Activated CD4-positive, alpha-beta memory T cell treated with anti-CD3 and anti-CD28 coated beads for 36 hours (primary cell): ENCODE results near the gene POLR1D. TPM values are rescaled to one million over a fixed set of nuclear protein-coding genes. Genes with fewer than 3 reads are reported as not detected.

ENCODE experiments used
- CTCF ChIA-PET: fragments of 350-600 bp; sonication (Branson Sonifier 250); formaldehyde crosslinking; loops from one replicate; lab custom pipeline; 2021; ENCODE audit warnings: antibody characterized with exemption, inconsistent platforms; lab: Charles Lee
- POLR2A ChIA-PET: fragments of 350-600 bp; sonication (Branson Sonifier 250); formaldehyde crosslinking; loops from one replicate; lab custom pipeline; 2021; ENCODE audit warnings: antibody characterized with exemption; lab: Charles Lee
- DNase-seq: peaks from one replicate; pipeline ENCODE4 v3.0.0-alpha.2; 2020
- H3K27ac Mint-ChIP-seq: one replicate; pipeline ENCODE4 v1.8.0; 2021; ENCODE audit warnings: mixed read lengths
- H3K27me3 Mint-ChIP-seq: one replicate; pipeline ENCODE4 v1.8.0; 2021; ENCODE audit warnings: mixed read lengths
- H3K36me3 Mint-ChIP-seq: one replicate; pipeline ENCODE4 v1.8.0; 2021; ENCODE audit warnings: mixed read lengths
- H3K4me1 Mint-ChIP-seq: one replicate; pipeline ENCODE4 v1.8.0; 2021; ENCODE audit warnings: low read depth, mixed read lengths
- H3K4me3 Mint-ChIP-seq: one replicate; pipeline ENCODE4 v1.8.0; 2021; ENCODE audit warnings: mild to moderate bottlenecking, mixed read lengths
- H3K9me3 Mint-ChIP-seq: one replicate; pipeline ENCODE4 v1.8.0; 2021; ENCODE audit warnings: mixed read lengths
- intact Hi-C: fragments of 100-400 bp; cut with micrococcal nuclease; formaldehyde crosslinking; loops from one replicate; pipeline ENCODE4 v1.15.1; 2023
- total RNA-seq, 2 experiments: library from RNA; stranded (reverse); gene quantifications; one replicate each; pipeline ENCODE4 v1.2.3, GENCODE V29; 2021

The POLR1D gene
- total RNA-seq, 2 experiments from 2014 or later, result 114 to 118 TPM

- no peaks in the 10 kb centered on the region for H3K27me3 Mint-ChIP-seq
- no peaks in the 10 kb centered on the region for H3K36me3 Mint-ChIP-seq
- H3K4me1 Mint-ChIP-seq, result peaks cover 9% of the 10 kb centered on the region
- H3K9me3 Mint-ChIP-seq, result no peaks in the 10 kb centered on the region
- no peak overlapping the region for H3K4me3 Mint-ChIP-seq
- DNase-seq, result no peak
- POLR2A ChIA-PET, result no interaction called here
- intact Hi-C loops, result no loop called here
- H3K27ac Mint-ChIP-seq, result no peak overlapping the region
- CTCF ChIA-PET, result no interaction called here
Measured at GRCh38 chr13:27595055-27595811, 26.5 kb upstream of the POLR1D start.

GRCh38 chr13:27599096-27599495, 22.6 kb upstream of the POLR1D start:
- Mint-ChIP-seq H3K27ac (no peak overlapping the region), H3K4me1 (peaks cover 18% of the 10 kb centered on the region), H3K4me3 (no peak overlapping the region), H3K9me3 (no peaks in the 10 kb centered on the region), H3K36me3 (no peaks in the 10 kb centered on the region), H3K27me3 (no peaks in the 10 kb centered on the region)
- ChIA-PET CTCF (interaction anchor here (1.0 kb wide), 1 partner anchor 21 kb away, joined by 3 read pairs; the partner anchor contains the start of gene LNX2), POLR2A (no interaction called here)
- DNase-seq, result no peak
- intact Hi-C loops, result no loop called here

GRCh38 chr13:27599845-27600553, 21.7 kb upstream of the POLR1D start:
- H3K9me3 Mint-ChIP-seq, result no peaks in the 10 kb centered on the region
- H3K27ac Mint-ChIP-seq, result no peak overlapping the region
- intact Hi-C loops, result no loop called here
- H3K4me1 Mint-ChIP-seq, result peaks cover 19% of the 10 kb centered on the region
- DNase-seq, result no peak
- no peaks in the 10 kb centered on the region for H3K36me3 Mint-ChIP-seq
- ChIA-PET CTCF (no interaction called here), POLR2A (no interaction called here)
- no peak overlapping the region for H3K4me3 Mint-ChIP-seq
- no peaks in the 10 kb centered on the region for H3K27me3 Mint-ChIP-seq

- Mint-ChIP-seq H3K27me3 (no peaks in the 10 kb centered on the region), H3K27ac (no peak overlapping the region), H3K4me1 (peaks cover 22% of the 10 kb centered on the region), H3K9me3 (no peaks in the 10 kb centered on the region), H3K36me3 (no peaks in the 10 kb centered on the region), H3K4me3 (no peak overlapping the region)
- ChIA-PET CTCF (no interaction called here), POLR2A (no interaction called here)
- DNase-seq, result no peak
- intact Hi-C loops, result no loop called here
Measured at GRCh38 chr13:27600711-27601110, 21.0 kb upstream of the POLR1D start.

GRCh38 chr13:27601208-27601607, 20.5 kb upstream of the POLR1D start:
- Mint-ChIP-seq H3K27me3 (no peaks in the 10 kb centered on the region), H3K9me3 (no peaks in the 10 kb centered on the region), H3K27ac (no peak overlapping the region), H3K4me1 (peaks cover 24% of the 10 kb centered on the region), H3K36me3 (no peaks in the 10 kb centered on the region), H3K4me3 (no peak overlapping the region)
- CTCF ChIA-PET, result no interaction called here
- DNase-seq, result no peak
- POLR2A ChIA-PET, result no interaction called here
- intact Hi-C loops, result no loop called here

- Mint-ChIP-seq H3K9me3 (no peaks in the 10 kb centered on the region), H3K36me3 (no peaks in the 10 kb centered on the region), H3K27ac (no peak overlapping the region), H3K27me3 (no peaks in the 10 kb centered on the region), H3K4me1 (peaks cover 24% of the 10 kb centered on the region), H3K4me3 (no peak overlapping the region)
- intact Hi-C loops, result no loop called here
- ChIA-PET POLR2A (no interaction called here), CTCF (no interaction called here)
- DNase-seq, result no peak
Measured at GRCh38 chr13:27601803-27602202, 19.9 kb upstream of the POLR1D start.

GRCh38 chr13:27605099-27605498, 16.6 kb upstream of the POLR1D start:
- intact Hi-C loops, result no loop called here
- H3K4me1 Mint-ChIP-seq, result peaks cover 24% of the 10 kb centered on the region
- DNase-seq, result no peak
- POLR2A ChIA-PET, result no interaction called here
- CTCF ChIA-PET, result no interaction called here
- no peaks in the 10 kb centered on the region for H3K27me3 Mint-ChIP-seq
- H3K36me3 Mint-ChIP-seq, result no peaks in the 10 kb centered on the region
- no peaks in the 10 kb centered on the region for H3K9me3 Mint-ChIP-seq
- no peak overlapping the region for H3K4me3 Mint-ChIP-seq
- no peak overlapping the region for H3K27ac Mint-ChIP-seq

GRCh38 chr13:27605610-27606200, 16.0 kb upstream of the POLR1D start:
- POLR2A ChIA-PET, result no interaction called here
- Mint-ChIP-seq H3K4me3 (no peak overlapping the region), H3K9me3 (no peaks in the 10 kb centered on the region), H3K4me1 (peaks cover 22% of the 10 kb centered on the region), H3K27me3 (no peaks in the 10 kb centered on the region), H3K36me3 (no peaks in the 10 kb centered on the region), H3K27ac (no peak overlapping the region)
- intact Hi-C loops, result no loop called here
- no peak for DNase-seq
- CTCF ChIA-PET, result interaction anchor here (0.8 kb wide), 1 partner anchor 14 kb away, joined by 3 read pairs; no protein-coding TSS in a partner anchor

- intact Hi-C loops, result no loop called here
- Mint-ChIP-seq H3K4me3 (no peak overlapping the region), H3K27me3 (no peaks in the 10 kb centered on the region), H3K9me3 (no peaks in the 10 kb centered on the region), H3K4me1 (peaks cover 22% of the 10 kb centered on the region), H3K27ac (no peak overlapping the region), H3K36me3 (no peaks in the 10 kb centered on the region)
- ChIA-PET CTCF (no interaction called here), POLR2A (interaction anchor here (1.0 kb wide), 1 partner anchor 14 kb away, joined by 3 read pairs; no protein-coding TSS in a partner anchor)
- DNase-seq, result no peak
Measured at GRCh38 chr13:27607125-27607524, 14.6 kb upstream of the POLR1D start.

- H3K27me3 Mint-ChIP-seq, result no peaks in the 10 kb centered on the region
- H3K27ac Mint-ChIP-seq, result no peak overlapping the region
- H3K36me3 Mint-ChIP-seq, result peaks cover 8% of the 10 kb centered on the region
- intact Hi-C loops, result no loop called here
- H3K4me1 Mint-ChIP-seq, result peaks cover 32% of the 10 kb centered on the region
- CTCF ChIA-PET, result no interaction called here
- POLR2A ChIA-PET, result no interaction called here
- no peak overlapping the region for H3K4me3 Mint-ChIP-seq
- H3K9me3 Mint-ChIP-seq, result peaks cover 2% of the 10 kb centered on the region
- no peak for DNase-seq
Measured at GRCh38 chr13:27613628-27614027, 8.1 kb upstream of the POLR1D start.

GRCh38 chr13:27617881-27618321, 3.8 kb upstream of the POLR1D start:
- Mint-ChIP-seq H3K4me1 (peaks cover 37% of the 10 kb centered on the region), H3K4me3 (no peak overlapping the region), H3K27ac (no peak overlapping the region), H3K36me3 (peaks cover 14% of the 10 kb centered on the region), H3K27me3 (no peaks in the 10 kb centered on the region), H3K9me3 (peaks cover 2% of the 10 kb centered on the region)
- POLR2A ChIA-PET, result no interaction called here
- intact Hi-C loops, result no loop called here
- CTCF ChIA-PET, result no interaction called here
- no peak for DNase-seq

GRCh38 chr13:27619093-27619727, 2.5 kb upstream of the POLR1D start:
- ChIA-PET CTCF (interaction anchor here (0.6 to 2.2 kb wide), 6 partner anchors 13 to 335 kb away, joined by 3 to 7 read pairs (median 3); no protein-coding TSS in a partner anchor), POLR2A (interaction anchor here (1.6 to 2.4 kb wide), 2 partner anchors 13 to 169 kb away, joined by 4 to 11 read pairs; partner anchors contain the start of gene MTIF3)
- Mint-ChIP-seq H3K9me3 (peaks cover 2% of the 10 kb centered on the region), H3K36me3 (peaks cover 24% of the 10 kb centered on the region), H3K4me3 (peak overlapping the region; percentile 92), H3K27me3 (no peaks in the 10 kb centered on the region), H3K4me1 (peaks cover 46% of the 10 kb centered on the region), H3K27ac (peak overlapping the region; percentile 83)
- intact Hi-C loops, result no loop called here
- DNase-seq, result no peak
